OCI-LY7 (cell line): Measurements from ENCODE around the gene ANKRD34A. TPM values are rescaled to one million over a fixed set of nuclear protein-coding genes. Genes with fewer than 3 reads are reported as not detected.

Source experiments
- BruUV-seq: library from RNA; stranded (reverse); fragments of 400-500 nt; replicated peaks from 2 replicates; lab custom pipeline; 2021; lab: Mats Ljungman, UMichigan
- CTCF ChIA-PET: fragments of 300-600 bp; sonication (Branson Sonifier 250); formaldehyde crosslinking; loops from one replicate; lab custom pipeline; 2022; ENCODE audit warnings: antibody characterized with exemption; ENCODE audit not compliant: unreplicated experiment; lab: Charles Lee
- POLR2A ChIA-PET: fragments of 300-600 bp; sonication (Branson Sonifier 250); formaldehyde crosslinking; loops from one replicate; lab custom pipeline; 2022; ENCODE audit warnings: antibody characterized with exemption; lab: Charles Lee
- DNase-seq: peaks from one replicate; pipeline ENCODE4 v3.0.0-alpha.2; 2015; ENCODE audit warnings: low spot score
- H2AFZ ChIP-seq: fragments of 200-600 bp; sonication (generic), shearing (Covaris generic); 2 replicates; pipeline ENCODE4 v1.6.1; 2014; ENCODE audit warnings: mild to moderate bottlenecking, antibody characterized with exemption, low read length, moderate library complexity
- H3K27ac ChIP-seq: fragments of 200-600 bp; sonication (generic); 2 replicates; pipeline ENCODE4 v1.5.1; 2014; ENCODE audit warnings: mixed run types, low read depth, mild to moderate bottlenecking, moderate library complexity, low read length, inconsistent platforms; ENCODE audit not compliant: poor library complexity, severe bottlenecking
- H3K36me3 ChIP-seq: fragments of 200-600 bp; sonication (generic); 2 replicates; pipeline ENCODE4 v1.6.1; 2014; ENCODE audit warnings: mild to moderate bottlenecking, antibody characterized with exemption, low read length, moderate library complexity, mixed read lengths; ENCODE audit not compliant: insufficient read depth
- H3K4me1 ChIP-seq: fragments of 200-600 bp; sonication (generic); 2 replicates; pipeline ENCODE4 v1.5.1; 2014; ENCODE audit warnings: mild to moderate bottlenecking, low read length; ENCODE audit not compliant: insufficient read depth, poor library complexity, severe bottlenecking
- H3K4me2 ChIP-seq: fragments of 200-600 bp; sonication (generic); 2 replicates; pipeline ENCODE4 v1.6.1; 2014; ENCODE audit warnings: mild to moderate bottlenecking, low read length
- H3K4me3 ChIP-seq: fragments of 200-600 bp; sonication (generic); 2 replicates; pipeline ENCODE4 v1.5.1; 2014; ENCODE audit warnings: mild to moderate bottlenecking, low read depth, low read length; ENCODE audit not compliant: poor library complexity, severe bottlenecking
- H3K79me2 ChIP-seq: fragments of 200-600 bp; sonication (generic); 2 replicates; pipeline ENCODE4 v1.6.1; 2016; ENCODE audit warnings: low read depth, mild to moderate bottlenecking, low read length, moderate library complexity, mixed read lengths; ENCODE audit not compliant: insufficient read depth
- H3K9me2 ChIP-seq: fragments of 200-600 bp; sonication (generic); 2 replicates; pipeline ENCODE4 v1.6.1; 2016; ENCODE audit warnings: mild to moderate bottlenecking, low read length, mixed read lengths; ENCODE audit not compliant: insufficient read depth
- H3K9me3 ChIP-seq: fragments of 200-600 bp; sonication (generic); 2 replicates; pipeline ENCODE4 v1.6.1; 2014; ENCODE audit warnings: mild to moderate bottlenecking, mixed run types, low read length, mixed read lengths
- H4K20me1 ChIP-seq: fragments of 200-600 bp; sonication (generic); 2 replicates; pipeline ENCODE4 v1.6.1; 2014; ENCODE audit warnings: mild to moderate bottlenecking, antibody characterized with exemption, low read length, moderate library complexity, mixed read lengths; ENCODE audit not compliant: insufficient read depth
- CTCF ChIP-seq: fragments of 200-600 bp; sonication (generic); conservative IDR thresholded peaks from 2 replicates; pipeline ENCODE4 v1.5.1; 2014; ENCODE audit warnings: mild to moderate bottlenecking, antibody characterized with exemption, low read length, moderate library complexity, mixed read lengths
- EZH2phosphoT487 ChIP-seq: fragments of 200-600 bp; sonication (generic); IDR thresholded peaks from 2 replicates; pipeline ENCODE4 v1.6.1; 2018; ENCODE audit warnings: low read depth, borderline replicate concordance, mild to moderate bottlenecking, mixed run types, antibody characterized with exemption, low read length, moderate library complexity, mixed read lengths
- intact Hi-C: fragments of 100-400 bp; cut with micrococcal nuclease; formaldehyde crosslinking; loops from one replicate; pipeline ENCODE4 v1.10.0; 2022; ENCODE audit not compliant: unreplicated experiment
- total RNA-seq, 2 experiments: library from RNA; depleted of rRNA in 1 of 2; stranded (reverse); fragments of >200 nt in 1 of 2; shearing (Covaris generic) in 1 of 2; gene quantifications; 2 replicates each; pipeline ENCODE4 v1.2.3, GENCODE V29; 2014 to 2022

The ANKRD34A gene
- total RNA-seq, 2 experiments from 2014 or later, result 1.9 to 4.8 TPM

GRCh38 chr1:145994391-145995120, 30.2 kb upstream of the ANKRD34A start:
- Histone ChIP-seq H4K20me1 (no peaks in the 10 kb centered on the region), H3K9me2 (no peaks in the 10 kb centered on the region), H3K4me1 (peaks cover 42% of the 10 kb centered on the region), H3K36me3 (peaks cover 43% of the 10 kb centered on the region), H3K4me2 (peak overlapping the region; percentile 97), H3K9me3 (no peaks in the 10 kb centered on the region), H2AFZ (no peak overlapping the region), H3K27ac (peak overlapping the region; percentile 81), H3K79me2 (peaks cover 32% of the 10 kb centered on the region; the same call in 1 of the 2 replicates), H3K4me3 (peak overlapping the region; percentile 81)
- no TSS peak for BruUV-seq
- CTCF ChIA-PET, result no interaction called here
- intact Hi-C loops, result loop anchor here (5.0 kb wide), 1 partner anchor 67 kb away; the partner anchor contains the start of gene RBM8A
- TF ChIP-seq EZH2phosphoT487 (no peak), CTCF (no peak)
- no peak for DNase-seq
- POLR2A ChIA-PET, result interaction anchor here (0.8 to 8.3 kb wide), 2 partner anchors 15 to 30 kb away, joined by 3 to 67 read pairs; partner anchors contain the start of genes ANKRD34A and POLR3GL

DNA sequence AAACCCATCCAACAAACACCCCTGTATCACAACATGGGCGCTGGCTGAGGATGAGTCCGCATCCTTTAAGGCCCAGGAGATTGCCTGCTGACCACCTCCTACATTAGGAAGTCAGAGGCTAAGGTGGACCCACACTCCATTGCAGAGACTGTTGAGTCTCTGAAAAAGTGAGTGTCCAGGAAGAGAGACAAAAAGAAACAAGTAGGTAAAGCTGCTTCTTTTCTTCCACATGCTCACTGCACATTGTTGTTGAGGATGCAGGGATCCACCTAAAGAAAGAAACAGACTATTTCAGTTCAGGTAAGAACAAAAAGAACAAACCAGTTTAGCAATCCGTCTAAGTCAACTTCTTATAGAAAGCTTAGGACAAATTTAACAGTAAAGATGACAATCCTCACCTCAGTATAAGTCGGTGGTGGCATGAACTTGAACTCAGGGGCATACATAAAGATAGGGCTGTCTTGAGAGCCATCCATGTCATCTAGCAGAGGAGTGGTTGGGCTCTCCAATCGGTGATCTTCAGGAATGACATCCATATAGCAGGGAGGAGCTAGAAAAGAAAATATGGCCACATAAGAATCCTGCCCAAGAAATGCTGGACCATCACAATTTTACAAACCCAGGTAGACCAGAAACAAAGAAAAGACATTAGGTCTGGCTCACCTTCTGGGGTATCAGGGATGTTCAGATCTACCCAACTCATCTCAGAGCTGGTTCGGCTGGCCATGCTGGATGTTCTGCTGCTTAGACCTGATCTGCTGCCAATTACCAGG, 29.4 kb upstream of the ANKRD34A start:
- H3K27ac ChIP-seq, result no peak overlapping the region
- peak overlapping the region; percentile 81 for H3K4me3 ChIP-seq
- TF ChIP-seq CTCF, result no peak
- TF ChIP-seq EZH2phosphoT487, result no peak
- no peak for DNase-seq
- H3K36me3 ChIP-seq, result peaks cover 43% of the 10 kb centered on the region
- H4K20me1 ChIP-seq, result no peaks in the 10 kb centered on the region
- no peaks in the 10 kb centered on the region for H3K9me3 ChIP-seq
- peaks cover 36% of the 10 kb centered on the region for H3K4me1 ChIP-seq
- no TSS peak for BruUV-seq
- CTCF ChIA-PET, result no interaction called here
- H2AFZ ChIP-seq, result no peak overlapping the region
- no peaks in the 10 kb centered on the region for H3K9me2 ChIP-seq
- intact Hi-C loops, result no loop called here
- H3K4me2 ChIP-seq, result peak overlapping the region; percentile 97
- peaks cover 32% of the 10 kb centered on the region; the same call in 1 of the 2 replicates for H3K79me2 ChIP-seq
- POLR2A ChIA-PET, result interaction anchor here (0.8 to 8.3 kb wide), 4 partner anchors 9 to 29 kb away, joined by 3 to 67 read pairs (median 6); partner anchors contain the start of genes ANKRD34A and POLR3GL
